K562 (cell line): ENCODE data around the gene ELK4. TPM values are rescaled to one million over a fixed set of nuclear protein-coding genes. Genes with fewer than 3 reads are reported as not detected.

Experiments
- ATAC-seq: fragments of 200-7000 bp; cut with Tn5 transposase; 3 replicates; pipeline ENCODE4 v1.9.1; 2020; ENCODE audit warnings: moderate library complexity
- BruUV-seq: library from RNA; stranded (reverse); fragments of 400-500 nt; replicated peaks from 2 replicates; lab custom pipeline; 2021; lab: Mats Ljungman, UMichigan
- CTCF ChIA-PET: fragments of 300-600 bp; formaldehyde crosslinking; extraction: SDS; loops from one replicate; lab custom pipeline; 2021; ENCODE audit warnings: low intra/inter-chr PET ratio; lab: Yijun Ruan, JAX
- POLR2A ChIA-PET: fragments of 300-600, 350-650 bp; sonication (Branson Sonifier 250); formaldehyde crosslinking; extraction: SDS; loops from one replicate; lab custom pipeline; 2021; ENCODE audit warnings: antibody characterized with exemption, inconsistent platforms; lab: Yijun Ruan, JAX
- DNase-seq, 4 experiments: peaks; one replicate each; pipeline versions ENCODE4 v3.0.0 to v3.0.0-alpha.2; 2011 to 2018; ENCODE audit warnings: low spot score in 3 of 4, mixed read lengths in 3 of 4; ENCODE audit errors: extremely low read depth in 1 of 4
- FAIRE-seq: peaks from 2 replicates; lab custom pipeline; 2011; peaks lifted over from hg19 to GRCh38; lab: Jason Lieb, UNC
- H2AFZ ChIP-seq: 2 replicates; pipeline ENCODE4 v1.6.0; 2011; ENCODE audit warnings: low read depth, low read length, control low read depth, inconsistent platforms
- H3K27ac ChIP-seq: fragments of 200-600 bp; 3 replicates; pipeline ENCODE4 v1.8.0; 2011; ENCODE audit warnings: low read depth, mild to moderate bottlenecking, control low read depth, inconsistent platforms, low read length, moderate library complexity, mixed read lengths; ENCODE audit errors: extremely low read depth
- H3K27me3 ChIP-seq, 2 experiments: fragments of 300-600 bp in 1 of 2; 2 replicates in 1 of 2; 3 replicates in 1 of 2; pipeline versions ENCODE4 v1.6.0 to v1.8.0; 2011; ENCODE audit warnings: inconsistent platforms in 2 of 2, low read length in 2 of 2, mild to moderate bottlenecking in 1 of 2, mixed read lengths in 1 of 2, moderate library complexity in 1 of 2; ENCODE audit not compliant: control insufficient read depth in 2 of 2, insufficient read depth in 2 of 2
- H3K36me3 ChIP-seq: fragments of 300-600 bp; 3 replicates; pipeline ENCODE4 v1.8.0; 2011; ENCODE audit warnings: mild to moderate bottlenecking, low read length, inconsistent platforms; ENCODE audit not compliant: control insufficient read depth, insufficient read depth
- H3K4me1 ChIP-seq, 2 experiments: fragments of 200-600 bp in 1 of 2; replicated peaks in 1 of 2; 2 replicates in 1 of 2; 3 replicates in 1 of 2; pipeline versions ENCODE4 v1.5.1 to v1.8.0; 2011; ENCODE audit warnings: inconsistent platforms in 2 of 2, low read length in 2 of 2, mild to moderate bottlenecking in 1 of 2, mixed read lengths in 1 of 2, moderate library complexity in 1 of 2; ENCODE audit not compliant: control insufficient read depth in 2 of 2, insufficient read depth in 2 of 2
- H3K4me2 ChIP-seq: 2 replicates; pipeline ENCODE4 v1.6.1; 2011; ENCODE audit warnings: low read length, control low read depth, inconsistent platforms, mixed read lengths; ENCODE audit not compliant: insufficient read depth
- H3K4me3 ChIP-seq: fragments of 200-600 bp; sonication (generic), shearing (Covaris generic); 2 replicates; pipeline ENCODE4 v1.5.1; 2016; ENCODE audit warnings: control low read depth, inconsistent platforms
- H3K79me2 ChIP-seq: fragments of 200-600 bp; 3 replicates; pipeline ENCODE4 v1.8.0; 2011; ENCODE audit warnings: low read length, inconsistent platforms; ENCODE audit not compliant: control insufficient read depth, insufficient read depth
- H3K9ac ChIP-seq, 2 experiments: 2 replicates each; pipeline versions ENCODE4 v1.6.0 to v1.6.1; 2011; ENCODE audit warnings: low read depth in 2 of 2, low read length in 2 of 2, control low read depth in 1 of 2, inconsistent platforms in 1 of 2, mild to moderate bottlenecking in 1 of 2, mixed read lengths in 1 of 2; ENCODE audit not compliant: insufficient read depth in 1 of 2
- H3K9me1 ChIP-seq: one replicate; pipeline ENCODE4 v1.6.0; 2011; ENCODE audit warnings: inconsistent platforms, mild to moderate bottlenecking, low read length, moderate library complexity; ENCODE audit not compliant: control insufficient read depth, insufficient read depth
- H3K9me3 ChIP-seq: replicated peaks from 2 replicates; pipeline ENCODE4 v1.5.1; 2011; ENCODE audit warnings: low read depth, low read length, inconsistent platforms; ENCODE audit not compliant: control insufficient read depth, insufficient read depth
- H4K20me1 ChIP-seq: replicated peaks from 2 replicates; pipeline ENCODE4 v1.6.1; 2011; ENCODE audit warnings: low read length, inconsistent platforms, mixed read lengths; ENCODE audit not compliant: control insufficient read depth, insufficient read depth
- ARID4B ChIP-seq: sonication (generic); formaldehyde crosslinking; IDR thresholded peaks from 2 replicates; pipeline ENCODE4 v1.8.0; 2022; ENCODE audit warnings: mild to moderate bottlenecking, missing genetic modification reagents
- ATF6 ChIP-seq: sonication (generic); formaldehyde crosslinking; IDR thresholded peaks from 2 replicates; pipeline ENCODE4 v1.4.0; 2020; ENCODE audit warnings: mild to moderate bottlenecking, missing genetic modification reagents
- MEF2D ChIP-seq: conservative IDR thresholded peaks from 2 replicates; pipeline ENCODE4 v1.6.1; 2016; ENCODE audit warnings: low read depth, missing genetic modification characterization, missing compliant biosample characterization
- SREBF2 ChIP-seq: sonication (generic); formaldehyde crosslinking; IDR thresholded peaks from 2 replicates; pipeline ENCODE4 v1.4.0; 2020; ENCODE audit warnings: mild to moderate bottlenecking, missing genetic modification reagents
- SUPT5H ChIP-seq: fragments of 450-650 bp; IDR thresholded peaks from 2 replicates; pipeline ENCODE4 v1.6.1; 2016
- ZNF217 ChIP-seq: sonication (generic); formaldehyde crosslinking; IDR thresholded peaks from 2 replicates; pipeline ENCODE4 v1.8.0; 2022; ENCODE audit warnings: mild to moderate bottlenecking, missing genetic modification reagents
- ZNF655 ChIP-seq: fragments of 250-450 bp; sonication (Bioruptor Pico); IDR thresholded peaks from 2 replicates; pipeline ENCODE4 v1.5.0; 2021
- WGBS: fragments of 100-300 bp; shearing (Covaris generic); methylation state at CpG from one replicate; pipeline ENCODE4 v1.1.6; 2016; ENCODE audit warnings: low coverage, mixed read lengths; ENCODE audit not compliant: insufficient coverage; ENCODE audit errors: missing lambda C conversion rate; 5-methylcytosine and 5-hydroxymethylcytosine counted together
- in situ Hi-C: fragments of 300-500 bp; cut with MboI; formaldehyde crosslinking; loops from 4 replicates; pipeline ENCODE4 v1.15.0; 2018; ENCODE audit warnings: inconsistent platforms, mixed read lengths
- intact Hi-C: fragments of 100-400 bp; cut with micrococcal nuclease; formaldehyde crosslinking; loops from 2 replicates; pipeline ENCODE4 v1.14.2; 2022
- polyA plus RNA-seq, 8 experiments: library from polyadenylated mRNA; depleted of rRNA in 4 of 8; stranded (reverse) in 5 of 8; unstranded in 3 of 8; fragments of >200 nt; fragmentation: Nextera tagmentation in 2 of 8; fragmentation: Illumina TruSeq in 1 of 8; extraction: Ambion mirVana in 2 of 8; extraction: Trizol in 1 of 8; gene quantifications; 2 replicates each; pipeline versions ENCODE4 v1.2.1 to v1.2.3, GENCODE V29; 2011 to 2014; ENCODE audit warnings: inconsistent platforms in 1 of 8, missing spikeins in 1 of 8
- total RNA-seq, 7 experiments: library from RNA; depleted of rRNA in 6 of 7; stranded (reverse); fragments of >200 nt in 6 of 7; fragmentation: Illumina TruSeq in 2 of 7; extraction: Trizol in 2 of 7; gene quantifications; 2 replicates each; pipeline versions ENCODE4 v1.2.1 to v1.2.3, GENCODE V29; 2011 to 2021; ENCODE audit warnings: low replicate concordance in 1 of 7
- TF ChIP-seq, protein P1 (sequence below): fragments of 200-800 bp; sonication (Bioruptor generic); IDR thresholded peaks from 2 replicates; pipeline ENCODE4 v1.6.1; 2016; ENCODE audit warnings: missing genetic modification characterization, missing compliant biosample characterization

ELK4 gene
- total and polyA plus RNA-seq, 9 of the 15 experiments (the other 6 are each of a cell fraction or from before 2014, with no cell fraction given): 2.0 to 21.7 (median 9.2) TPM

DNA sequence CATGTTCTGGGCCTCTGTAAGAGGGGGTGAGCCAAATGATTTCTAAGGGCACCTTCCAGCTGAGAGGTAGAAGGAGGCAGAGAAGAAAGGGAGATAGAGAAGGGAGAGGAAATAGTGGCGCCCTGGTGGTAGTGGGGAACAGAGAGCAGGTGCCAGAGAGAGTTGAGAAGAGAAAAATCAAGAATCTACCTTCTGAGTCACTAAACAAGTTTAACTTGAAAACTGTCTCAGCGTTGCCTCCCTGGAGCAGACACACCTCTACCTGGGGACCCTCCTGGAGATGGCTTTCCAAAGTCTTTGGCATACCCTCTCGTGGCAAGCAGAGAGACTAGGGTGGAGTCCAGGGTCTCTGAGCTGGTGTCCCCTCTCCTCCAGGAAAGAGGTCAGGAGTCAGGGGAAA lies 49.6 kb upstream of the ELK4 start:
- 33% methylated on average over 3 of the region's 3 CpGs for WGBS
- DNase-seq: no peak
- Histone ChIP-seq H3K27me3 (no peaks in the 10 kb centered on the region), H3K4me1 (peaks cover 32 to 37% of the 10 kb centered on the region in 2 experiments), H3K79me2 (no peaks in the 10 kb centered on the region), H3K9me1 (no peaks in the 10 kb centered on the region), H3K4me3 (no peak overlapping the region), H2AFZ (no peak overlapping the region), H4K20me1 (no peaks in the 10 kb centered on the region; the same call in 1 of the 2 replicates), H3K9me3 (no peaks in the 10 kb centered on the region), H3K9ac (no peak overlapping the region), H3K27ac (no peak overlapping the region), H3K36me3 (no peaks in the 10 kb centered on the region), H3K4me2 (no peak overlapping the region)
- POLR2A ChIA-PET: interaction anchor here (0.7 to 1.6 kb wide), 6 partner anchors 11 to 57 kb away, joined by 3 to 7 read pairs (median 4); no protein-coding TSS in a partner anchor
- BruUV-seq: no TSS peak
- CTCF ChIA-PET: interaction anchor here (0.6 to 0.7 kb wide), 2 partner anchors 107 to 384 kb away, joined by 4 to 5 read pairs; no protein-coding TSS in a partner anchor
- FAIRE-seq: no peak
- intact Hi-C loops: no loop called here
- in situ Hi-C loops: no loop called here
- no peak for ATAC-seq
- TF ChIP-seq ARID4B (CRISPR knock-in tag) (no peak), ATF6 (CRISPR knock-in tag) (no peak), SUPT5H (no peak), ZNF217 (CRISPR knock-in tag) (no peak), SREBF2 (CRISPR knock-in tag) (no peak), MEF2D (tag) (no peak), ZNF655 (CRISPR knock-in tag) (no peak)
- TF ChIP-seq, protein P1, sequence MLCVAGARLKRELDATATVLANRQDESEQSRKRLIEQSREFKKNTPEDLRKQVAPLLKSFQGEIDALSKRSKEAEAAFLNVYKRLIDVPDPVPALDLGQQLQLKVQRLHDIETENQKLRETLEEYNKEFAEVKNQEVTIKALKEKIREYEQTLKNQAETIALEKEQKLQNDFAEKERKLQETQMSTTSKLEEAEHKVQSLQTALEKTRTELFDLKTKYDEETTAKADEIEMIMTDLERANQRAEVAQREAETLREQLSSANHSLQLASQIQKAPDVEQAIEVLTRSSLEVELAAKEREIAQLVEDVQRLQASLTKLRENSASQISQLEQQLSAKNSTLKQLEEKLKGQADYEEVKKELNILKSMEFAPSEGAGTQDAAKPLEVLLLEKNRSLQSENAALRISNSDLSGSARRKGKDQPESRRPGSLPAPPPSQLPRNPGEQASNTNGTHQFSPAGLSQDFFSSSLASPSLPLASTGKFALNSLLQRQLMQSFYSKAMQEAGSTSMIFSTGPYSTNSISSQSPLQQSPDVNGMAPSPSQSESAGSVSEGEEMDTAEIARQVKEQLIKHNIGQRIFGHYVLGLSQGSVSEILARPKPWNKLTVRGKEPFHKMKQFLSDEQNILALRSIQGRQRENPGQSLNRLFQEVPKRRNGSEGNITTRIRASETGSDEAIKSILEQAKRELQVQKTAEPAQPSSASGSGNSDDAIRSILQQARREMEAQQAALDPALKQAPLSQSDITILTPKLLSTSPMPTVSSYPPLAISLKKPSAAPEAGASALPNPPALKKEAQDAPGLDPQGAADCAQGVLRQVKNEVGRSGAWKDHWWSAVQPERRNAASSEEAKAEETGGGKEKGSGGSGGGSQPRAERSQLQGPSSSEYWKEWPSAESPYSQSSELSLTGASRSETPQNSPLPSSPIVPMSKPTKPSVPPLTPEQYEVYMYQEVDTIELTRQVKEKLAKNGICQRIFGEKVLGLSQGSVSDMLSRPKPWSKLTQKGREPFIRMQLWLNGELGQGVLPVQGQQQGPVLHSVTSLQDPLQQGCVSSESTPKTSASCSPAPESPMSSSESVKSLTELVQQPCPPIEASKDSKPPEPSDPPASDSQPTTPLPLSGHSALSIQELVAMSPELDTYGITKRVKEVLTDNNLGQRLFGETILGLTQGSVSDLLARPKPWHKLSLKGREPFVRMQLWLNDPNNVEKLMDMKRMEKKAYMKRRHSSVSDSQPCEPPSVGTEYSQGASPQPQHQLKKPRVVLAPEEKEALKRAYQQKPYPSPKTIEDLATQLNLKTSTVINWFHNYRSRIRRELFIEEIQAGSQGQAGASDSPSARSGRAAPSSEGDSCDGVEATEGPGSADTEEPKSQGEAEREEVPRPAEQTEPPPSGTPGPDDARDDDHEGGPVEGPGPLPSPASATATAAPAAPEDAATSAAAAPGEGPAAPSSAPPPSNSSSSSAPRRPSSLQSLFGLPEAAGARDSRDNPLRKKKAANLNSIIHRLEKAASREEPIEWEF: no peak
